ENCODE data around the gene MGMT. TPM values are rescaled to one million over a fixed set of nuclear protein-coding genes. Genes with fewer than 3 reads are reported as not detected.
A peak's percentile ranks its signal among the peaks of the same experiment; 100 is the strongest.

The MGMT gene
- total RNA-seq, 1 experiment from 2014 or later, result 18.6 TPM

DNA sequence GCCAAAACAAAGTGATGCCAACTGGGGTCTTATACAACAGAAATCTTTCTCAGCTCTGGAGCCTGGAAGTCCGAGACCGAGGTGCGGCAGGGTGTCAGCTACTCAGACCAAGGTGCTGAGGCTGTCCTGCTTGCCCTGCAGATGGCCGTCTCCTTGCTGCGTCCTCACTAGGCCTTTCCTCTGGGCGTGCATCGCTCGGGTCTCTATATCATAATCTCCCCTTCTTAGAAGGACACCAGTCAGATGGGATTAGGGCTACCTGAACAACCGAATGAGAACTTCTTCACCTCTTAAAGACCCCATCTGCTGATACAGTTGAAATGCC is 252.3 kb downstream of the MGMT start:
- Histone ChIP-seq H3K36me3 (replicated peaks; ENCODE audit: control insufficient read depth, insufficient read depth, low read length) (no peaks in the 10 kb centered on the region; the same call in 1 of the 2 replicates), H3K27me3 (ENCODE audit: control insufficient read depth, insufficient read depth, low read length) (no peaks in the 10 kb centered on the region), H3K4me3 (ENCODE audit: insufficient read depth, low read depth, low read length) (no peak overlapping the region)
- no peak for DNase-seq

DNA sequence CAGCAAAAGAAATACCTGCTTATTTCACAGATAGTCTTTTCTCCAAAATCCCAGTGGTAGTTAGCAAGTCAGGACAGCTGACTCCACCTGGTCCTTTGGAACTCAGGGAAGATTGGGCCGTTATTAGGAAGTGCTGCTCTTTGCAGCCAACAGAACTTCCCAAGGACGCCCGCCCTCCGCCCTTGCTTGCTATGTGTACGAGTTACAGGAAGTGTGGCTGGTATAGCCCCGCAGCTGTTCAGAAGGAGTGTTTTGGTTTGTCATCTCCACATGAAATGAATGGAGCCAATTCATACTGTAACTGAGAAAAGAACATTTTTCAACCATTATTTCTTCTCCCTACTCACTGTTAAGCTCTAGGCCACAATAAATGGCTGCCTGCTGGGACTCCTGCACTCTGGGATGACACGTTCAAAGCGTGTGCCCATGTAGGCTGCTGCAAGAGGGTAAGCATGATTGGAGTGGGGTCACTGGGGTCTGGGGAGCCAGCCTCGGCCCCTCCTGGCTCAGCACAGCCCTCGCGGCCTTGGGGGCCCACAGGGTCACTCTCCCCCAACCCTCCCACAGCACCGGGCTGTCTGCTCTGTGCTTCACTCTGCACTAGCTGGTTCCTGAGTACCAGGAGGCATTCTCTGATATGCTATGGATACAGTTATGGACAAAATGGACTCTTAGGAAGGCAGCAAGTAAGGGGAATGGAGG is 253.0 kb downstream of the MGMT start:
- DNase-seq, result no peak

DNA sequence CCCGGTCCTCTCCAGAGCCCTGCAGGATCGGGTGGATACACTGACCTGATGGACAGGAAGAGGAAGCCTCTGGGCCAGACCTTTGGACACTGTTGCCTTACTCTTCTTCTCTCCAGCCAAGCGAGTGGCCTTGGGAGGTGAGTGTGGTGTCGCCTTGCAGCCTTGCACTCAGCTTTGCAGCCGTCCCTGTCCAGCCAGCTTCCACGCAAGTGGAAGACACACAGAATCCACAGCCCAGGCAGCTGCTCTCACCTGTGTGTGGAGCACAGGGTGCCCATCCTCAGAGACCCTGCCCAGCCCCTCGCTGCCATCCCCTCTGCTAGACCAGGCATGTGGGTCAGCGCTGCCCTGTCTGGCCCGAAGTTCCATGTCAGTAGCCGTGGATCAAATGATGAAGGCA is 258.0 kb downstream of the MGMT start:
- Histone ChIP-seq H3K4me3 (ENCODE audit: insufficient read depth, low read depth, low read length) (no peak overlapping the region), H3K36me3 (replicated peaks; ENCODE audit: control insufficient read depth, insufficient read depth, low read length) (no peaks in the 10 kb centered on the region; the same call in 1 of the 2 replicates), H3K27me3 (ENCODE audit: control insufficient read depth, insufficient read depth, low read length) (peaks cover 9% of the 10 kb centered on the region; the same call in 1 of the 2 replicates)
- DNase-seq, result no peak

More for the DNA sequence above, 253.0 kb downstream of the MGMT start:
- Histone ChIP-seq H3K4me3 (ENCODE audit: insufficient read depth, low read depth, low read length) (no peak overlapping the region), H3K27me3 (ENCODE audit: control insufficient read depth, insufficient read depth, low read length) (no peaks in the 10 kb centered on the region), H3K36me3 (replicated peaks; ENCODE audit: control insufficient read depth, insufficient read depth, low read length) (no peaks in the 10 kb centered on the region; the same call in 1 of the 2 replicates)

DNA sequence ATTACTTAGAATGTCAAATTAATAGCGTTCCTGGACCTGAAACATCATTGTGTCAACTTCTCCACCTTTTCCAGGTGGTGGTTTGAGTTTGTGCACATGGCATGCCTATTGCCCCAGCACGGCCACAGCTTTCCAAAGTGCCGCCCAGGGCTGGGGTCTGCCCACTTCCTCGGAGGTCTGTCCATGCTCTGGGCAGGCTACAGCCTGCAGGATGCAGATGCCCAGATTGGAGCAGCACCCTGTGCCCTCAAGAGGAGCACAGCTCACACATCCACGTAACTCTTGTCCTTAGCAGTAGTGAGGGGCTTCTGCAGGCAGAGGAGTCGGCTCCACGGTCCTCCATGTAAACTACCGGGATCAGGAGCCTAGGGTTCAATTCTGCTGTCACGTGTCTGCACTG is 258.4 kb downstream of the MGMT start:
- Histone ChIP-seq H3K4me3 (ENCODE audit: insufficient read depth, low read depth, low read length) (no peak overlapping the region), H3K27me3 (ENCODE audit: control insufficient read depth, insufficient read depth, low read length) (peaks cover 11% of the 10 kb centered on the region; the same call in 1 of the 2 replicates), H3K36me3 (replicated peaks; ENCODE audit: control insufficient read depth, insufficient read depth, low read length) (no peaks in the 10 kb centered on the region; the same call in 1 of the 2 replicates)
- no peak for DNase-seq

DNA sequence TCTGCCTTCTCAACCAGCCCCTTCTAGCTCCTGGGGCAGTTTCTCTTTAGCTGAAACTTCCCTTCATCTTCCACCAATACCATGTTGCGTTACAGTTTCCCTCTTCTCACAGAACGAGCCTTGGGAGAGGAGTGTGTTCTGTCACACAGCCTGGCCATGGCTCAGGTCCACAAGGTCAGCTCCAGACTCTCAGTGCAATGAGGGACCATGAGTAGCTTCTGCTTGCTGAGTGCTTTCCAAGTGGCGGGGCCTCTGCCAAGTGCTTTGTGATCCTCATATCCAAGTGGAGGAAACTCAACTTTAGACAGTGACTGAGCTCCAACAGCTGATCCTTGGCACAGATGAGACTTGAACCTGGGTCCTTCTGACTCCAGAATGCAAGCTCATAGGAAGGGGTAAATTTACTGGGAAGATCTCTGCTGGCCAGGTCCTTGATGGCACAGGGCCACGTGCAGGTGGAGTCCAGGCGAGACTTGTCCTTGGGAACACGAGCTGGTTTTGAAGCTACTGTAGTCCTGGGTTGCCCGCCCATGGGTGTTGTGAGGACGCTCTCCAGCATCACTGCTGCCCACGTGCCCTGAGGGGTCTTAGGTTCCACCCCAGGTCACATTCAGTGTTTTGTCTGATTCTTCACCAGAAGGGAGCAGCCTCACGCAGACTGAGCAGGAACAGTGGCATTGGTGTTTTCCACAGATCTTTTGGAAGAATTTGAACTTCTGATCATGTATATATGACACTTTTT is 259.0 kb downstream of the MGMT start:
- DNase-seq, result peak; percentile 1
- Histone ChIP-seq H3K4me3 (ENCODE audit: insufficient read depth, low read depth, low read length) (no peak overlapping the region), H3K36me3 (replicated peaks; ENCODE audit: control insufficient read depth, insufficient read depth, low read length) (no peaks in the 10 kb centered on the region), H3K27me3 (ENCODE audit: control insufficient read depth, insufficient read depth, low read length) (peaks cover 11% of the 10 kb centered on the region; the same call in 1 of the 2 replicates)

DNA sequence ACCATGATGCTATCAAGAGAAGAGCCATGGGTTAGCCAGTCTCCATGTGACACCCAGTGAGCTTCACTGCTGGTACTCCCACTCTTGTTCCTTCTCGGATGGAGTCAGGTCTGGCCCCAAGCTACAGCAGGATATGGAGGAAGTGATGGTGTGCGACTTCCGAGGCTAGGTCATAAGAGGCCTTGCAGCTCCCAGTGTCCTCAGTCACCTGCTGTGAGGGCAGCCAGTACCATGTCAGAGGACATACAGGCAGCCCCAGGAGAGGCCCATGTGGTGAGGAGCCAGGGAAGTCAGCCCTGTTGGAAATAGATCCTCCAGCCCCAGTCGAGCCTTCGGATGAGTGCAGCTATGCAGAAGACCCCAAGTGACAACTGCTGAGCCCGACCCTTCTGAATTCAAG is 260.0 kb downstream of the MGMT start:
- DNase-seq, result peak; percentile 4
- peaks cover 11% of the 10 kb centered on the region; the same call in 1 of the 2 replicates for H3K27me3 ChIP-seq (ENCODE audit: control insufficient read depth, insufficient read depth, low read length)
- no peaks in the 10 kb centered on the region for H3K36me3 ChIP-seq (replicated peaks; ENCODE audit: control insufficient read depth, insufficient read depth, low read length)
- H3K4me3 ChIP-seq (ENCODE audit: insufficient read depth, low read depth, low read length), result no peak overlapping the region

DNA sequence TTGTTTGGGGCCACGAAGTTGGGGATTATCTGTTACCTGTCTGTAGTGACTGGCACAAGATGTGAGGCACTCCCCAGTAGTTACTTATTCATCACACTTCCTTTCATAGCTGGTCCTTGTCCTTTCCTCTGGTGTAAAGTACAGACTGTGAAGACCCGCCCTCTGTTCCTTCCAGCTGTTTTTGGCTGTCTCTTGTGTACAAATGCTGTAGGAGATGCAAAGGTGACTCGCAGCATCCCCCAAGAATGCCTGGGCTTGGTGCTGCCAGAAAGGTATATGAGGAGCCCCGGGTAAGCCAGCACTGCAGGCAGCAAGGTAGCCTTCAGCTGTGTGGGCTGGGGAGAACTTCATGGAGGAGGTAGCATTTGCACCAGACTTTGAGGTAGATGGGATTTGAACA is 260.5 kb downstream of the MGMT start:
- H3K4me3 ChIP-seq (ENCODE audit: insufficient read depth, low read depth, low read length), result no peak overlapping the region
- DNase-seq, result peak; percentile 3
- H3K27me3 ChIP-seq (ENCODE audit: control insufficient read depth, insufficient read depth, low read length), result peaks cover 11% of the 10 kb centered on the region; the same call in 1 of the 2 replicates
- H3K36me3 ChIP-seq (replicated peaks; ENCODE audit: control insufficient read depth, insufficient read depth, low read length), result no peaks in the 10 kb centered on the region

DNA sequence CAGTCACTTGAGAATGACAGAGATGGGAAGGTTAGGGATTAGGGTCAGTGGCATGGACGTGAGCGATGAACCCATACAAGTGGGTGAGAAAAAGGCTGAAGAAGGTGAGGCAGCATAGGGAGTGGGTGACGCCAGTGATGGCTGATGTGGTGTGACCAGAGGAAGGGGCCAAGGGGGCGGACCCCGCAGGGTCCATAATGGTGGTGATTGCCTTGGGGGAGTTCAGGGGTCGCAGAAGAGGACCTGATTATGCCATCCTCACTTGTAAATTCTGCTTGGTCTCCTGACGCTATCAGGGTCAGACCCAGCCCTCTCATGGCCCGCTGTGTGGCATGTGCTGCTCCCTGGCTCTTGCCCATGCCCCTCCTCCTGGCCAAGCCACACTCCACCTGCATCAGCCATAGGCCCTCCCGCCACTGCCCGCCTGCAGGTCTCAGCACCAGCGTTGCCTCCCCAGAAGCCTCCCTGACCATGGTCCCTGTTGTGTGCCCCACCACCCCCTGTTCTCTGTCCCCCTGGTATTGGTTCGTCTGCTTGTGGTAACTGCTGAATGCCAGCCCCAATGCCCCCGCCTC is 261.3 kb downstream of the MGMT start:
- DNase-seq, result peak; percentile 22
- H3K4me3 ChIP-seq (ENCODE audit: insufficient read depth, low read depth, low read length), result no peak overlapping the region
- H3K27me3 ChIP-seq (ENCODE audit: control insufficient read depth, insufficient read depth, low read length), result peaks cover 11% of the 10 kb centered on the region; the same call in 1 of the 2 replicates
- no peaks in the 10 kb centered on the region for H3K36me3 ChIP-seq (replicated peaks; ENCODE audit: control insufficient read depth, insufficient read depth, low read length)

DNA sequence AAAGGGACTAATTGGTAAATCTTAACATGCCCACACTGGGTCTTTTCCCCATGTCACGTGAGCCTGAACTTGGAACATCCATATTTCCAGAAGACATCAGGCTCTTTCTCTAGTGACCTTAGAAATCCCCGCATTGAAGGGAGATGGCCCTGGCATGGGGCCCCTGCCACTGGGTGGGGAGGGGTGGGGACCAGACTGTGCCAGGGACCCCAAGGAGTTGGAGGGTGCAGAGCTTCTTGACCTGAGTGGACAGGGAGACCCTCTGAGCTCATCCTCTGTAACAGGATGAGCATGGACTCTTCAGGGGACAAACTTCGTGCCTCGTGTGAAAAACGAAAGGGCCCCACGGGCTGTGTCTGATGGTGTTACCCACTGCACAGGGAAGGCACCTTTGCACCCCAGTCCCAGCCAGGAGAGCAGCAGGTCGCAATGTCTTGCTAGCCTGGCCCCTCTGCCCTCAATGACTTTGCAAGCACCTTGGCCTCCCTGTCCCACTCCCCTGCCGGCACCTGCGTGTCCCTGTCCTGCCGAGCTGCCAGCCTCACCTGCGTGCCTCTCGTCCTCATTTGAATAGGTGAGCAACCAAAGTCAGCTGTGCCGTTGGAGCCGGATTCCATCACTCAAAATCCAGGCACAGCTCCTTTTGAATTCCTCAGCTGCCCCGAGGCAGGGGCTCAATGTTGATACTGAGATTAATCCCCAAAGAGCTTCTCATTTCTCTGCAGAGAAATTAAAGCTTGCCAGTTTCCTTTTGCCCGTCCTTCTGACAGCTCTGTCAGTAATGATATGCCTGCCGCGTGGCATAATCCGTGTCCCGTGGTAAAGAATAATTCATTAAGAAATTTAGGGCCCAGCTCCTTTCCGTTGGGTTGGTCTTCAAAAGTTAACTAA is 262.1 kb downstream of the MGMT start:
- Histone ChIP-seq H3K4me3 (ENCODE audit: insufficient read depth, low read depth, low read length) (no peak overlapping the region), H3K36me3 (replicated peaks; ENCODE audit: control insufficient read depth, insufficient read depth, low read length) (no peaks in the 10 kb centered on the region), H3K27me3 (ENCODE audit: control insufficient read depth, insufficient read depth, low read length) (peaks cover 11% of the 10 kb centered on the region; the same call in 1 of the 2 replicates)
- DNase-seq, result peak; percentile 39

DNA sequence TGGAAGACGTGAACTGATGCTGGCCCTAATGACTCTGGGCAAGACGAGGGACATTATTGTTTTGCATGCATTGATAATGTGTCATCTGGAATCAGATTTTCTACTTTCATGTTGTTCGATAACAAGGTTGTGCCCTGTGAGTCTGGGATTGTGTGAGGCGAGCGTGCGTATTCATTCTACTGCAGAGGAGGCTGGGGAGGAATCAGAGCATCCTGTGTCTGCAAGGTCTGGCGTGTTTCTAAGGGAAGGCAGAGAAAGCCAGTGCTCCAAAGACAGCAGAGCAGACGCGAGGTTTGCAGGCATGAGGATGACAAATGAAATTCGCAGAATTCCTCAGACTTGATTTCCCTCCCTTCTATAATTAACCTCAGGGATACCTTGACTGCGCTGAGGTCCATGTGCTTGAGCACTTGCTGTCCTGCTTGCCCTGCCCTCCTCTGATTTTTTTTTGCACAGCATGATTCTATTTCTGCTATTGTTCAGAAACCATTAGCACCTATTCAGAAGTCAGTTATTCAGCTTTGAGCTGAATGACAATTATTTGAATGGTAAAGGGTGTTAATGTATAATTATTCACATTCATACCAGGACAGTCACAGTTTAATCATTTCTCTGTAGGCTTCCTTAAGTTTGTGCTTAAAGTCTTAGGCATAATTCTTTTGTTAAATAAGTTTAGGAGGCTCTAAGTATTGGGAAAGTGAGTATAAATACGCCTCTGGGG is 263.4 kb downstream of the MGMT start:
- peak; percentile 44 for DNase-seq
- no peaks in the 10 kb centered on the region for H3K36me3 ChIP-seq (replicated peaks; ENCODE audit: control insufficient read depth, insufficient read depth, low read length)
- no peak overlapping the region for H3K4me3 ChIP-seq (ENCODE audit: insufficient read depth, low read depth, low read length)
- H3K27me3 ChIP-seq (ENCODE audit: control insufficient read depth, insufficient read depth, low read length), result peaks cover 11% of the 10 kb centered on the region; the same call in 1 of the 2 replicates

DNA sequence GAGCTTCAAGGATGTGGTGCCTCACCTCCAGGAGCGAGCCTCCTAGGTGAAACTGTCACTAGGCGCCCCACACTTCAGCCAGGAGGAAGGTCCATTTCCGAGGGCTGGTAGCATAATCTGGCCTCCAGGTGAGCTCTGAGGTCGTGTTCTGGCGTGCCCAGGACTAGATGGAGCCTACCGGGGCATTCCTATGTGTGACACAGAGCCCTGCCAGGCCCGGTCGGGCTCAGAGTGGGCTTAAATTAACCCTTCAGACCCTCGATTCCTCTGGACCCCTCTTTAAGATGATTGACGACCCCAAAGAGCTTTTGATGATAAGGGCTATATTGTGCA is 263.9 kb downstream of the MGMT start:
- H3K27me3 ChIP-seq (ENCODE audit: control insufficient read depth, insufficient read depth, low read length), result peaks cover 11% of the 10 kb centered on the region; the same call in 1 of the 2 replicates
- H3K4me3 ChIP-seq (ENCODE audit: insufficient read depth, low read depth, low read length), result no peak overlapping the region
- no peaks in the 10 kb centered on the region for H3K36me3 ChIP-seq (replicated peaks; ENCODE audit: control insufficient read depth, insufficient read depth, low read length)
- peak; percentile 46 for DNase-seq

DNA sequence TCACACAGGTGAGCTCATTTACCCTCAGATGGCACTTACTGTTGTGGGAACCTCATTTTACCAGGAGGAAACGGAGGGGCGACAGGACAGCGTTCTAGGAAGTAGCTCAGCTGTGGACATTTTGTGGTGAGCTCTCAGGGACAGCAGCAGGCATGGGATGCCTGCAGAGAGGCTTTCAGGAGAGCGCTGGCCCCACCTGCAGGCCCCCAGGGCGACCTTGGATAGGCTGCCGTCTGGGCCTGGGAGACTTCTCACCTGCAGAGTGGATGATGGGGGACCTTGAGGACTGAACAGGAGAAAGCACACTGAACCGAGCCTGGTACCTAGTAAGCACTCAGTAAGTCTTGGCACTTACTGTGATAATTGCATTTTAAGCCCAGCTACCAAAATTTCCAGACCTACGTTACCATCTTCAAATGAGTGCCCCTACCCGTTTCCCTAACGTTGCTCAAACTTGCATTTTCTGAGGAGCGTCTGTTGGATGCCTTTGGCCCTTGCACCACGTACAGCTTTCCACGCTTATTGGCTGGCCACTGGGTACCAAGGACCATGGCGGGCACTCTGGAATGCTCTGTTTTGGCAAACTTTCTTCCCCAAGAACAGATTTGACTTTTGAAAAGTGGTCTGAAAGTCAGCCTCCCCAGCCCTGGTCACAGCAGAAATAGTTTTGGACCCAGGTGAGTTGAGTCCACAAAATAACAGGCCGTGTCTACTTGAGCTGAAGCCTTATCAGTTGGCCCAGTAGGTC is 273.7 kb downstream of the MGMT start:
- peak; percentile 79 for DNase-seq
- H3K36me3 ChIP-seq (replicated peaks; ENCODE audit: control insufficient read depth, insufficient read depth, low read length), result no peaks in the 10 kb centered on the region
- H3K4me3 ChIP-seq (ENCODE audit: insufficient read depth, low read depth, low read length), result no peak overlapping the region
- no peaks in the 10 kb centered on the region for H3K27me3 ChIP-seq (ENCODE audit: control insufficient read depth, insufficient read depth, low read length)

DNA sequence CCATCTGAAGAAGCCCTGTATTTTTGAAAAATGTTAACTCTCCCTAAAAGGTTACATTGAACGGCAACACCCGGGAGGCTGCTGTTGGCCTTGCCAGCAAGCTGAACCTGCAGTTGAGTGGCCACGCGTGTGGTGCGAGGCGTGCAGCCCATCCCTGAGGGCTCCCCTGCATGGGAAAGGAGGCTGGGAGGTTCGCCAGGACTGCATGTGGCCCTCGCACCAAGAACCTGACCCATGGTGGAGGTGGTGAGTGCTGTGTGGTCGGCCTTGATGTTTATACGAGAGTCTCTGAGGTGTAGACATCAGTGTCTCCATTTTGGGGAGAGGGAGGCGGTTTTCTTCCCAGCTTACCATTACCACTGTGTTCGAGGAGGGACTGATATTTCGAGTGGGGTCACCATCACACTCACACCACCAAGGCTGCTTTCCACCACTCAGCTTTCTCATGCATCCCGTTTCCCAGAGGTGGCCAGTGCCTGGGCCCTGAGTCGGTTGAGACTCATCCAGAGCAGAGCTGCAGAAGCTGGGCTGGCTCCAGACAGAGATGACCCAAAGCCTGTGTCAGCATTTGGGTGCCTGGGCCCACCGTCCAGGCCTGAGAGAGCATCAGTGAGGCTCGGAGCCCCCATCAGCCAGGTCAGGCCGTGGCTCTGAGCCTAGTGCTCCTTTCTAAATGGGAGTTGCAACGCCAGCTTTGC is 274.4 kb downstream of the MGMT start:
- Histone ChIP-seq H3K36me3 (replicated peaks; ENCODE audit: control insufficient read depth, insufficient read depth, low read length) (no peaks in the 10 kb centered on the region), H3K27me3 (ENCODE audit: control insufficient read depth, insufficient read depth, low read length) (no peaks in the 10 kb centered on the region), H3K4me3 (ENCODE audit: insufficient read depth, low read depth, low read length) (no peak overlapping the region)
- DNase-seq, result peak; percentile 28

Data from H7 (cell line).